GM12892 (cell line): ENCODE measurements around the gene PRH2.

ENCODE experiments used
- POLR2A ChIP-seq: IDR thresholded peaks from 2 replicates; pipeline ENCODE4 v1.6.1; 2011; ENCODE audit warnings: low read depth, low read length, control low read depth
- POLR2AphosphoS5 ChIP-seq: IDR thresholded peaks from 2 replicates; pipeline ENCODE4 v1.6.1; 2011; ENCODE audit warnings: low read depth, low read length, control low read depth
- TAF1 ChIP-seq: IDR thresholded peaks from 2 replicates; pipeline ENCODE4 v1.6.1; 2011; ENCODE audit warnings: low read depth, mild to moderate bottlenecking, control low read depth, low read length, borderline replicate concordance

DNA sequence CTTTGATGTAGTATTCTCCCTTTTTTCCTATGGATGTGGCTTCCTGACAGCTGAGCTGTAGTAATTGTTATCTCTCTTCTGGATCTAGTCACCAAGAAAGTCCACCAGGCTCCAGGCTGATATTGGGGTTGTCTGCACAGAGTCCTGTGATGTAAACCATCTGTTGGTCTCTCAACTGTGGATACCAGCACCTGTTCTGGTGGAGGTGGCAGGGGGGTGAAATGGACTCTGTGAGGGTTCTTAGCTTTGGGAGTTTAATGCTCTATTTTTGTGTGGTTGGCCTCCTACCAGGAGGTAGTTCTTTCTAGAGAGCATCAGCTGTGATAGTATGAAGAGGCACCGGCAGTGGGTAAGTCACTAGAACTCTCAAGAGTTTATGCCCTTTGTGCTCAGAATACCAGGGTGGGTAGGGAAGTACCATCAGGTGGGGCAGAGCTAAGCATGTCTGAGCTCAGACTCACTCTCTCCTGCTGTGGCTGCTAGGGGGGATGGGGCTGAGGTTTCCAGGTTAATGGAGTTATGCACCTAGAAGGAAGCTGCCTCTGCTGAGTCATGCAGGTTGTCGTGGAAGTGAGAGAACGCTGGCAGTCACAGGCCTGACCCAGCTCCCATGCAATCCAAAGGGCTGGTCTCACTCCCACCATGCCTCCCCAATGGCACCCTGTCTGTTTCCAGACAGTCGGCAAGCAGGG is 13.0 kb downstream of the PRH2 start:
- TF ChIP-seq POLR2A (no peak), POLR2AphosphoS5 (no peak), TAF1 (no peak)
